CD14-positive monocyte (primary cell): ENCODE results near the gene GNL1. TPM values are rescaled to one million over a fixed set of nuclear protein-coding genes. Genes with fewer than 3 reads are reported as not detected.

Source experiments
- DNase-seq, 3 donors: peaks; one replicate each; pipeline ENCODE4 v3.0.0-alpha.2; 2011 to 2022
- H2AFZ ChIP-seq: 2 replicates; pipeline ENCODE4 v1.6.0; 2012; ENCODE audit warnings: mild to moderate bottlenecking, low read depth, low read length, inconsistent platforms; ENCODE audit not compliant: insufficient read depth, poor library complexity, severe bottlenecking
- H3K27ac ChIP-seq, 2 donors: 1 replicate in 1 of 2; 2 replicates in 1 of 2; pipeline ENCODE4 v1.5.1; 2012 to 2013; ENCODE audit warnings: low read length in 2 of 2, control low read depth in 1 of 2, inconsistent platforms in 1 of 2, low read depth in 1 of 2, mild to moderate bottlenecking in 1 of 2
- H3K27me3 ChIP-seq, 2 donors: one replicate each; pipeline versions ENCODE4 v1.6.0 to v1.6.1; 2011 to 2013; ENCODE audit warnings: low read length in 2 of 2; ENCODE audit not compliant: control insufficient read depth in 2 of 2, insufficient read depth in 2 of 2
- H3K36me3 ChIP-seq, 2 donors: replicated peaks in 1 of 2; 1 replicate in 1 of 2; 2 replicates in 1 of 2; pipeline versions ENCODE4 v1.5.1 to v1.6.1; 2012 to 2013; ENCODE audit warnings: low read length in 2 of 2, control low read depth in 1 of 2, inconsistent platforms in 1 of 2, mild to moderate bottlenecking in 1 of 2; ENCODE audit not compliant: insufficient read depth in 2 of 2, control insufficient read depth in 1 of 2
- H3K4me1 ChIP-seq, 2 donors: 1 replicate in 1 of 2; 2 replicates in 1 of 2; pipeline versions ENCODE4 v1.5.1 to v1.6.1; 2012 to 2013; ENCODE audit warnings: low read length in 2 of 2, control low read depth in 1 of 2, inconsistent platforms in 1 of 2, mild to moderate bottlenecking in 1 of 2, moderate library complexity in 1 of 2; ENCODE audit not compliant: insufficient read depth in 2 of 2, control insufficient read depth in 1 of 2
- H3K4me2 ChIP-seq: replicated peaks from 2 replicates; pipeline ENCODE3; 2012; ENCODE audit warnings: low read length, moderate library complexity, mild to moderate bottlenecking; ENCODE audit not compliant: poor library complexity, severe bottlenecking; ENCODE audit errors: extremely low read depth
- H3K4me3 ChIP-seq, 3 experiments: fragments of 200-600 bp in 1 of 3; sonication (generic) in 1 of 3; replicated peaks in 1 of 3; 1 replicate in 2 of 3; 2 replicates in 1 of 3; pipeline ENCODE4 v1.5.1; 2011 to 2013; ENCODE audit warnings: low read length in 3 of 3, mild to moderate bottlenecking in 3 of 3, control low read depth in 2 of 3, low read depth in 2 of 3, inconsistent platforms in 1 of 3, moderate library complexity in 1 of 3
- H3K79me2 ChIP-seq: 2 replicates; pipeline ENCODE4 v1.6.0; 2012; ENCODE audit warnings: mild to moderate bottlenecking, control low read depth, inconsistent platforms, low read length, moderate library complexity; ENCODE audit not compliant: insufficient read depth
- H3K9ac ChIP-seq: 2 replicates; pipeline ENCODE4 v1.6.0; 2017; ENCODE audit warnings: low read length, mild to moderate bottlenecking; ENCODE audit not compliant: insufficient read depth, poor library complexity, severe bottlenecking
- H3K9me3 ChIP-seq, 2 donors: replicated peaks in 1 of 2; 1 replicate in 1 of 2; 2 replicates in 1 of 2; pipeline versions ENCODE4 v1.5.1 to v1.6.1; 2012 to 2013; ENCODE audit warnings: low read length in 2 of 2, control low read depth in 1 of 2; ENCODE audit not compliant: control insufficient read depth in 1 of 2, insufficient read depth in 1 of 2
- H4K20me1 ChIP-seq: 2 replicates; pipeline ENCODE4 v1.6.0; 2012; ENCODE audit warnings: mild to moderate bottlenecking, low read length, control low read depth, moderate library complexity; ENCODE audit not compliant: insufficient read depth
- H3K27ac Mint-ChIP-seq, 7 donors: one replicate each; pipeline ENCODE4 v1.8.0; 2020; ENCODE audit warnings: mild to moderate bottlenecking in 7 of 7, mixed read lengths in 7 of 7, moderate library complexity in 6 of 7, inconsistent platforms in 2 of 7
- H3K27me3 Mint-ChIP-seq, 3 donors: one replicate each; pipeline ENCODE4 v1.8.0; 2021 to 2022; ENCODE audit warnings: low read depth in 3 of 3, mild to moderate bottlenecking in 3 of 3, mixed read lengths in 3 of 3, moderate library complexity in 3 of 3, inconsistent platforms in 1 of 3
- H3K36me3 Mint-ChIP-seq, 2 donors: one replicate each; pipeline ENCODE4 v1.8.0; 2020; ENCODE audit warnings: mixed read lengths in 2 of 2, inconsistent platforms in 1 of 2, mild to moderate bottlenecking in 1 of 2
- H3K4me1 Mint-ChIP-seq: one replicate; pipeline ENCODE4 v1.8.0; 2020; ENCODE audit warnings: mild to moderate bottlenecking, mixed read lengths
- H3K4me3 Mint-ChIP-seq, 2 donors: one replicate each; pipeline ENCODE4 v1.8.0; 2020; ENCODE audit warnings: mild to moderate bottlenecking in 2 of 2, mixed read lengths in 2 of 2, moderate library complexity in 1 of 2
- H3K9me3 Mint-ChIP-seq, 7 donors: one replicate each; pipeline ENCODE4 v1.8.0; 2020 to 2022; ENCODE audit warnings: mixed read lengths in 7 of 7, mild to moderate bottlenecking in 6 of 7, moderate library complexity in 6 of 7, inconsistent platforms in 2 of 7
- CTCF ChIP-seq: fragments of 200-600 bp; IDR thresholded peaks from one replicate; pipeline ENCODE4 v1.8.0; 2022; ENCODE audit warnings: antibody characterized with exemption, mild to moderate bottlenecking
- WGBS: methylation state at CpG from one replicate; pipeline ENCODE4 v1.1.5; 2013; ENCODE audit warnings: missing lambda C conversion rate; ENCODE audit not compliant: insufficient coverage; 5-methylcytosine and 5-hydroxymethylcytosine counted together
- intact Hi-C, 2 donors: fragments of 100-400 bp; cut with micrococcal nuclease; formaldehyde crosslinking; loops; one replicate each; pipeline versions ENCODE4 v1.15.0 to v1.15.1; 2023
- polyA plus RNA-seq, 3 donors: library from polyadenylated mRNA; depleted of rRNA in 1 of 3; unstranded in 2 of 3; stranded (reverse) in 1 of 3; fragments of 300-500 nt in 2 of 3; fragments of >200 nt in 1 of 3; fragmentation: Illumina TruSeq in 2 of 3; gene quantifications; 1 replicate in 2 of 3; 2 replicates in 1 of 3; pipeline ENCODE4 v1.2.3, GENCODE V29; 2012 to 2021

The GNL1 gene
- polyA plus RNA-seq, 3 donors: 10.3 to 13.4 (median 12.9) TPM

- peak overlapping the region in 1 of 2 donors; percentile 97 for H3K27ac ChIP-seq
- TF ChIP-seq CTCF: no peak
- H3K9ac ChIP-seq: peak overlapping the region; percentile 83
- H3K4me3 Mint-ChIP-seq: peak overlapping the region; percentile 96 to 98
- intact Hi-C loops: loop anchor here (2.0 kb wide), 2 partner anchors 13 to 47 kb away; partner anchors contain the start of genes GNL1 (in 2 of the 2), PRR3 (in 2 of the 2), MRPS18B (in 1 of the 2) and PPP1R10 (in 1 of the 2)
- peak overlapping the region; percentile 33 to 87 (median 79) for H3K4me3 ChIP-seq
- peaks cover 23 to 33% of the 10 kb centered on the region in 2 donors for H3K4me1 ChIP-seq
- peaks cover 40% of the 10 kb centered on the region for H3K4me1 Mint-ChIP-seq
- peaks cover 0 to 17% of the 10 kb centered on the region in 2 donors for H3K36me3 ChIP-seq
- peaks cover 9 to 17% of the 10 kb centered on the region in 2 donors for H3K36me3 Mint-ChIP-seq
- peak overlapping the region; percentile 92 for H3K4me2 ChIP-seq
- peak overlapping the region; percentile 80 for H2AFZ ChIP-seq
- 100% methylated on average over 1 of the region's 1 CpG for WGBS
- peaks cover 40% of the 10 kb centered on the region for H3K79me2 ChIP-seq
- no peaks in the 10 kb centered on the region for H3K27me3 ChIP-seq
- no peaks in the 10 kb centered on the region for H3K9me3 ChIP-seq
- peaks cover 1 to 5% (median 3%) of the 10 kb centered on the region in 3 donors for H3K27me3 Mint-ChIP-seq
- H3K9me3 Mint-ChIP-seq: no peaks in the 10 kb centered on the region
- no peak for DNase-seq
- H4K20me1 ChIP-seq: peaks cover 37% of the 10 kb centered on the region
- H3K27ac Mint-ChIP-seq: peak overlapping the region; percentile 98 to 100 (median 98)
Observed at GRCh38 chr6:30570263-30570662, 14.0 kb upstream of the GNL1 start.

- peaks cover 23 to 29% of the 10 kb centered on the region in 2 donors for H3K4me1 ChIP-seq
- Mint-ChIP-seq H3K4me3 (no peak overlapping the region), H3K4me1 (peaks cover 31% of the 10 kb centered on the region), H3K27ac (no peak overlapping the region), H3K27me3 (peaks cover 1 to 5% (median 3%) of the 10 kb centered on the region in 3 donors), H3K9me3 (no peaks in the 10 kb centered on the region), H3K36me3 (peaks cover 2 to 4% of the 10 kb centered on the region in 2 donors)
- H4K20me1 ChIP-seq: peaks cover 16% of the 10 kb centered on the region
- no peak overlapping the region for H3K4me2 ChIP-seq
- TF ChIP-seq CTCF: no peak
- DNase-seq: no peak
- H3K4me3 ChIP-seq: no peak overlapping the region
- H3K36me3 ChIP-seq: peaks cover 0 to 3% of the 10 kb centered on the region in 2 donors
- H2AFZ ChIP-seq: no peak overlapping the region
- no peak overlapping the region for H3K9ac ChIP-seq
- no peaks in the 10 kb centered on the region for H3K27me3 ChIP-seq
- intact Hi-C loops: no loop called here
- peaks cover 20% of the 10 kb centered on the region for H3K79me2 ChIP-seq
- no CpG with 5 or more reads among the region's 3 CpGs for WGBS
- no peak overlapping the region for H3K27ac ChIP-seq
- H3K9me3 ChIP-seq: no peaks in the 10 kb centered on the region
Observed at GRCh38 chr6:30568245-30568644, 12.0 kb upstream of the GNL1 start.
